GM12864 (cell line): ENCODE measurements around the gene KLK13.

Experiments used
- DNase-seq: peaks from one replicate; pipeline ENCODE4 v3.0.0-alpha.2; 2011; ENCODE audit warnings: low read depth
- H3K4me3 ChIP-seq: 2 replicates; pipeline ENCODE4 v1.5.1; 2011; ENCODE audit warnings: mild to moderate bottlenecking, low read depth, low read length, control low read depth
- TF ChIP-seq, protein P1 (sequence below): IDR thresholded peaks from 2 replicates; pipeline ENCODE4 v1.5.1; 2011; ENCODE audit warnings: low read depth, mild to moderate bottlenecking, moderate library complexity, low read length, control low read depth, inconsistent platforms; ENCODE audit errors: missing control alignments

KLK13 gene

DNA sequence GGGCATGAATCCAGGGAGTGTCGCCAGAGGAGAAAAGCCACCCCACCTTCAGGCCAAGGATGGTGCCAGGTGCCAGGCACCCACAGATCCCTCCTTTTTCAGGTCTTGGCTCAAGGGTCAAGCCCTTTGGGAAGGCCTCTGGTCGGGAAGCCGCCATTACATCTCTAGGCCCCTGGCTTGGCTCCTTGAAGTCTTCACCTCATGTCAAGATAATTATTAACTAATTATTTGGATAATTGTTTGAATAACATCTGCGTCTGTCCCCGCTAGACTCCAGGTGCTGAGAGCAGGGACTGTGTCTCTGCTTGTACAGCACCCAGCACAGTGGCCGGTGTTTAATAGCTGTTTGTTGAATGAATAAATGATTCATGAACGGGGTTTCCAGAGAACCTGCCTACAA, 1.2 kb downstream of the KLK13 start:
- TF ChIP-seq, protein P1, sequence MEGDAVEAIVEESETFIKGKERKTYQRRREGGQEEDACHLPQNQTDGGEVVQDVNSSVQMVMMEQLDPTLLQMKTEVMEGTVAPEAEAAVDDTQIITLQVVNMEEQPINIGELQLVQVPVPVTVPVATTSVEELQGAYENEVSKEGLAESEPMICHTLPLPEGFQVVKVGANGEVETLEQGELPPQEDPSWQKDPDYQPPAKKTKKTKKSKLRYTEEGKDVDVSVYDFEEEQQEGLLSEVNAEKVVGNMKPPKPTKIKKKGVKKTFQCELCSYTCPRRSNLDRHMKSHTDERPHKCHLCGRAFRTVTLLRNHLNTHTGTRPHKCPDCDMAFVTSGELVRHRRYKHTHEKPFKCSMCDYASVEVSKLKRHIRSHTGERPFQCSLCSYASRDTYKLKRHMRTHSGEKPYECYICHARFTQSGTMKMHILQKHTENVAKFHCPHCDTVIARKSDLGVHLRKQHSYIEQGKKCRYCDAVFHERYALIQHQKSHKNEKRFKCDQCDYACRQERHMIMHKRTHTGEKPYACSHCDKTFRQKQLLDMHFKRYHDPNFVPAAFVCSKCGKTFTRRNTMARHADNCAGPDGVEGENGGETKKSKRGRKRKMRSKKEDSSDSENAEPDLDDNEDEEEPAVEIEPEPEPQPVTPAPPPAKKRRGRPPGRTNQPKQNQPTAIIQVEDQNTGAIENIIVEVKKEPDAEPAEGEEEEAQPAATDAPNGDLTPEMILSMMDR = no peak
- DNase-seq = no peak
- no peak overlapping the region for H3K4me3 ChIP-seq

DNA sequence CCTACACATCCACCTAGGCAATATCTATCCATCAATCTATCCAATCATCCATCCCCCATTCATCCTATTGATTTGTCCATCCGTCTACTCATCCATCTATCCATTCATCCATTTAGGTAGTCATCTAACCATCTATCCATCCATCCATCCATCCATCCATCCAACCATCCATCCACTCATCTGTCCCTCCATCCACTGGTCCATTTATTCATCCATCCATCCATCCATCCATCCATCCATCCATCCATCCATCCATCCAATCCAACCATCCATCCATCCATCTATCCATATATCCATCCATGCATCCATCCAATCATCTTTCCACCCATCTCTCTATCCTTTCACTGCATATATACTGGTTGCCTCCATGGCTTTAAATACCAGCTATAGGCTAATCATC, 3.9 kb downstream of the KLK13 start:
- DNase-seq = no peak
- H3K4me3 ChIP-seq = no peak overlapping the region
- TF ChIP-seq, protein P1 = no peak

DNA sequence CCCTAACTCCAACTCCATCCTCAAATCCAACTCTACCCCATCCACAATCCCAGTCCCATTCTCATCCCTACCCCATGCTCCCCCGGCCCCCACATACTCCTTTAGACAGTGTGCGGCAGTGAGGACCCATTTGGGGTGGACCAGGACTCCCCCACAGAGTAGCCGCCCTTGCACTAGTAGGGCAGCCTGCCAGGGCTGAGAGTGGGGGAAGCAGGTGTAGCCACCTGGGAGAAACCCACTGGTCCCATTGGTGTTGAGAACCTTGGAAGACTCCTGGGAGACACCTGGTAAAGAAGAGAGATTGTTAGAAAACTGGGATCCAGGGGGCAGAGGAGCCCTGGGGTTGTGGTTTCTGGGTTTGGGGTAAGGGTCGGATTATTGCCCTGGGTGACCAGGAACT, 4.6 kb downstream of the KLK13 start:
- no peak overlapping the region for H3K4me3 ChIP-seq
- DNase-seq = no peak
- TF ChIP-seq, protein P1 = no peak

DNA sequence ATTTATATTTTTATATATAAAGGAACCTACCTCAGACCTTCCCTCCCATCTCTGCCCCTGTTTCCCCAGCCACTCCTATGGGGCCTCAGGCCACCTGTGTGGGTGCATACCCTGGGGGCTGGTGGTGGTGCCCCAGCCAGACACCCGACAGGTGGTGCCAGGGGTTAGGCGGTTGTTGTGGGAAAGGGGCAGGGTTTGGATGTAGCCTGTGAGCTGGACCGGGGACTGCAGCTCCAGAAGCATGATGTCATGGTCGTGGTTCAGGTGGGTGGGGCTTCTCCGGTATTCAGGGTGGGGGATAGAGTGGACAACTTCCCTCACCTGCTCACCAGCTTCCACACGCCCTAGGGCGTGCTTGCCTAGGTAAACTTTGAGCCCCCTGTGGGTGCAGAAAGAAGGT, 5.2 kb downstream of the KLK13 start:
- TF ChIP-seq, protein P1 = no peak
- no peak for DNase-seq
- H3K4me3 ChIP-seq = no peak overlapping the region

DNA sequence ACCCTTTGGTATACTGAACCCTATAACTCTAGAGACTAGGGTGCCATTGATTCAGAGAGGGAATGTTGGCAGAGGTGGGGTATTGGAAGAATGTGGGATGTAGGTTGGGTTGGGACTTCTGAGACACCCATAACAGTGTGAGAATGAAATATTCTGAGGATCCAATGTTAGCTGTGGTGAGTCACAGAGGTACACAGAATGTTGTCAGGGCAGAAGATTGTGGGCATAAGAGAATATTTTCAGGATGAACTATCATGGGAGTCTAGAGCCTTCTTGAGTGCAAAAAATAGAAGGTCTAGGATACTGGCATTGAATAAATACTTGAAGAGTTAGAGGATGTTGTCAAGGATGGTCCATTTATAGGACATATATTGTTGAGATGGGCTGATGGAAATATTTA, 9.0 kb downstream of the KLK13 start:
- TF ChIP-seq, protein P1 = no peak
- no peak overlapping the region for H3K4me3 ChIP-seq
- no peak for DNase-seq

DNA sequence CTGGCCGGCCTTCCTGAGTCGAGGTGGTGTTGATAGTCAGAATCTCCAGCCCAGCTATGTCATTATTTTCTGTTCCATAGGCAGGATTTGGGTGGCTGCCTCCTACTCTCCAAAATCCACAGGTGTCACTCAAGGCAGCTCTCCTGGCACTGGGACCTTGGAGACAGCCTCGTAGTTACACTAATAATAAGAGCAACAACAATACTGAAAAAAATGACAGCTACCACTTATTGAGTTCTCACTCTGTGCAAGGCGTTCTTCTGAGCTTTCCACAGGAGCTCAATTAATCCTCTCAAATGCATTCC, 17.9 kb downstream of the KLK13 start:
- no peak for DNase-seq
- H3K4me3 ChIP-seq = no peak overlapping the region
- TF ChIP-seq, protein P1 = no peak

GRCh38 chr19:51044327-51044726, 20.6 kb downstream of the KLK13 start:
- H3K4me3 ChIP-seq = no peak overlapping the region
- DNase-seq = no peak
- TF ChIP-seq, protein P1 = no peak
